Endothelial cell (in vitro differentiated cells): ENCODE results near the gene BID. TPM values are rescaled to one million over a fixed set of nuclear protein-coding genes. Genes with fewer than 3 reads are reported as not detected.

ENCODE experiments used
- DNase-seq: peaks from one replicate; pipeline ENCODE4 v3.0.0; 2021; ENCODE audit warnings: low spot score
- H3K27ac Mint-ChIP-seq: one replicate; pipeline ENCODE4 v1.8.0; 2021; ENCODE audit warnings: mixed read lengths, inconsistent platforms; ENCODE audit not compliant: unreplicated experiment
- H3K27me3 Mint-ChIP-seq: one replicate; pipeline ENCODE4 v1.8.0; 2021; ENCODE audit warnings: mild to moderate bottlenecking, moderate library complexity, mixed read lengths, inconsistent platforms; ENCODE audit not compliant: unreplicated experiment
- H3K36me3 Mint-ChIP-seq: one replicate; pipeline ENCODE4 v1.8.0; 2021; ENCODE audit warnings: mild to moderate bottlenecking, low read depth, mixed read lengths, inconsistent platforms; ENCODE audit not compliant: unreplicated experiment
- H3K4me1 Mint-ChIP-seq: one replicate; pipeline ENCODE4 v1.8.0; 2021; ENCODE audit warnings: mild to moderate bottlenecking, mixed read lengths, inconsistent platforms; ENCODE audit not compliant: unreplicated experiment
- H3K4me3 Mint-ChIP-seq: one replicate; pipeline ENCODE4 v1.8.0; 2021; ENCODE audit warnings: mild to moderate bottlenecking, mixed read lengths, inconsistent platforms; ENCODE audit not compliant: unreplicated experiment
- H3K9me3 Mint-ChIP-seq: one replicate; pipeline ENCODE4 v1.8.0; 2021; ENCODE audit warnings: mixed read lengths, inconsistent platforms; ENCODE audit not compliant: unreplicated experiment
- CTCF ChIP-seq: fragments of 200-600 bp; sonication (generic); IDR thresholded peaks from one replicate; pipeline ENCODE4 v1.5.0; 2021; ENCODE audit warnings: antibody characterized with exemption; ENCODE audit not compliant: unreplicated experiment
- total RNA-seq: library from RNA; stranded (reverse); fragmentation: NEBNext Ultra II Directional; extraction: Animal tissue kit (Norgen Biotek cat#: 25700); gene quantifications from one replicate; pipeline ENCODE4 v1.2.1, GENCODE V29; 2021; ENCODE audit not compliant: unreplicated experiment

The BID gene
- total RNA-seq, 1 donor from 2014 or later: 32.5 TPM

GRCh38 chr22:17729561-17729960 is 44.7 kb downstream of the BID start:
- TF ChIP-seq CTCF: no peak
- Mint-ChIP-seq H3K27me3 (no peaks in the 10 kb centered on the region), H3K4me3 (no peak overlapping the region), H3K4me1 (peaks cover 14% of the 10 kb centered on the region), H3K27ac (no peak overlapping the region), H3K9me3 (no peaks in the 10 kb centered on the region), H3K36me3 (peaks cover 17% of the 10 kb centered on the region)
- DNase-seq: no peak

- Mint-ChIP-seq H3K9me3 (no peaks in the 10 kb centered on the region), H3K27ac (no peak overlapping the region), H3K27me3 (no peaks in the 10 kb centered on the region), H3K4me1 (peaks cover 17% of the 10 kb centered on the region), H3K4me3 (no peak overlapping the region), H3K36me3 (peaks cover 17% of the 10 kb centered on the region)
- no peak for DNase-seq
- TF ChIP-seq CTCF: no peak
Observed at GRCh38 chr22:17728786-17729185, 45.5 kb downstream of the BID start.

- Mint-ChIP-seq H3K27ac (no peak overlapping the region), H3K4me1 (peaks cover 25% of the 10 kb centered on the region)
- DNase-seq: no peak
Observed at GRCh38 chr22:17726928-17727897, 47.1 kb downstream of the BID start.

GRCh38 chr22:17726006-17726927 is 48.0 kb downstream of the BID start:
- Mint-ChIP-seq H3K27me3 (no peaks in the 10 kb centered on the region), H3K36me3 (peaks cover 14% of the 10 kb centered on the region), H3K4me3 (peak overlapping the region; percentile 17), H3K4me1 (peaks cover 25% of the 10 kb centered on the region), H3K27ac (no peak overlapping the region), H3K9me3 (no peaks in the 10 kb centered on the region)
- no peak for TF ChIP-seq CTCF
- DNase-seq: no peak

More at GRCh38 chr22:17726928-17727897, 47.1 kb downstream of the BID start:
- Mint-ChIP-seq H3K9me3 (no peaks in the 10 kb centered on the region), H3K27me3 (no peaks in the 10 kb centered on the region), H3K4me3 (no peak overlapping the region), H3K36me3 (peaks cover 16% of the 10 kb centered on the region)
- no peak for TF ChIP-seq CTCF
